Spleen (tissue), 7 donors: Measurements from ENCODE around the gene CYB5D1.

Source experiments
- POLR2A ChIP-seq, 3 donors: fragments of 450-650 bp; IDR thresholded peaks; one replicate each; pipeline ENCODE4 v1.5.1; 2017; ENCODE audit warnings: antibody characterized with exemption in 3 of 3, mild to moderate bottlenecking in 1 of 3
- POLR2AphosphoS5 ChIP-seq, 3 donors: sonication (generic); formaldehyde crosslinking; IDR thresholded peaks; one replicate each; pipeline ENCODE4 v1.5.1; 2017; ENCODE audit warnings: antibody characterized with exemption in 3 of 3
- TF ChIP-seq, protein P1 (sequence below), 11 experiments: fragments of 200-600 bp in 7 of 11; fragments of 450-650 bp in 4 of 11; sonication (generic) in 4 of 11; IDR thresholded peaks in 8 of 11; conservative IDR thresholded peaks in 3 of 11; 1 replicate in 7 of 11; 2 replicates in 4 of 11; pipeline versions ENCODE4 v1.4.0 to v1.8.0; 2016 to 2021; ENCODE audit warnings: antibody characterized with exemption in 11 of 11, inconsistent platforms in 4 of 11, mild to moderate bottlenecking in 1 of 11
- donor health status: DM: no; HTN: no; CAD: no; lungs with moderate emphysema.
- donor health status: DM: no; HTN: no; CAD: no.
- donor health status: DM: no; HTN: no; CAD: no.

DNA sequence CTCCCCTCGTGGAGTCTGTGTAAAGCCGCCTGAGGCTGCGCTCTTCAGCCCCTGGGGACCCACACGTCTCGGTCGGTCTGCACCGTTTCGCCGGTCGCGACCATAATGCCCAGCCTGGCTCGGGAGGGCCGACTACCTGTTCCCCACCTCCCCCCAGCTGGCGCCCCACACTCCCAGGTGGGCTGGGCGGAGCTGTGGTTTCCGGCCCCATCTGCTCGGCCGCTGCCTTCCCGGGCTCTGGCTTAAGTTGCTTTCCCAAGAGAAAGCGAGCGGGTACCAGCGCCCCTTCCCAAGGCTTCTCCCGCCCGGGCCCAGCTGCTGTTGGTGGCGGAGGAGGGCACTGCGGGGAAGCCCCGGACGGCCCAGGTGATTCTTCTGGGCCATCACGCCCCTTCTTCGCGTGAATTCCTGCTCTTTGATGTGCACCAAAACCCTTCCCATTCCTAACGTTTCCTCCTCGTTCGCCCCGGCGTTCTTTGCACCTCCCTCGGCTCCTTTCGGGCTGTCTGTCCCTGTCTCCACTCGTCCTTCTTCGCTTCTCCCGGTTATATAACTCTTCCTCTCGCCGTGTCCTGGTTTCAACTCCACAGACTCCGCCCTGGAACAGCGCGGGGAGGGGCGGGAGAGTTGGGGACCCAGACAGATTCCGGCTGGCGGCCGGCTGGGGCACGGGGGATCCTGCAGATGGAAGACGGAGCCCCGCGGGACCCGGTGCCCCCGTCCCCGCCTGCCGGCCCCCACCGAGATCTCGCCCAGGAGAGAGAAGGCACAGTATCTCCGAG, 21.8 kb upstream of the CYB5D1 start:
- TF ChIP-seq, protein P1, sequence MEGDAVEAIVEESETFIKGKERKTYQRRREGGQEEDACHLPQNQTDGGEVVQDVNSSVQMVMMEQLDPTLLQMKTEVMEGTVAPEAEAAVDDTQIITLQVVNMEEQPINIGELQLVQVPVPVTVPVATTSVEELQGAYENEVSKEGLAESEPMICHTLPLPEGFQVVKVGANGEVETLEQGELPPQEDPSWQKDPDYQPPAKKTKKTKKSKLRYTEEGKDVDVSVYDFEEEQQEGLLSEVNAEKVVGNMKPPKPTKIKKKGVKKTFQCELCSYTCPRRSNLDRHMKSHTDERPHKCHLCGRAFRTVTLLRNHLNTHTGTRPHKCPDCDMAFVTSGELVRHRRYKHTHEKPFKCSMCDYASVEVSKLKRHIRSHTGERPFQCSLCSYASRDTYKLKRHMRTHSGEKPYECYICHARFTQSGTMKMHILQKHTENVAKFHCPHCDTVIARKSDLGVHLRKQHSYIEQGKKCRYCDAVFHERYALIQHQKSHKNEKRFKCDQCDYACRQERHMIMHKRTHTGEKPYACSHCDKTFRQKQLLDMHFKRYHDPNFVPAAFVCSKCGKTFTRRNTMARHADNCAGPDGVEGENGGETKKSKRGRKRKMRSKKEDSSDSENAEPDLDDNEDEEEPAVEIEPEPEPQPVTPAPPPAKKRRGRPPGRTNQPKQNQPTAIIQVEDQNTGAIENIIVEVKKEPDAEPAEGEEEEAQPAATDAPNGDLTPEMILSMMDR (IDR thresholded peaks at IDR 0.05 in 8 of 11, conservative IDR thresholded peaks at IDR 0.05 in 3 of 11), result peak in 1 of 11 experiments; percentile 6
- TF ChIP-seq POLR2AphosphoS5 (IDR thresholded peaks at IDR 0.05) (peak in 2 of 3 donors; percentile 59 to 71), POLR2A (IDR thresholded peaks at IDR 0.05) (peak in 1 of 3 donors; percentile 76)
